Upper lobe of left lung (tissue), 4 donors: ENCODE results near the gene IGF2BP3.

Source experiments
- CTCF ChIP-seq, 6 experiments: fragments of 450-650 bp in 4 of 6; fragments of 200-600 bp in 2 of 6; sonication (generic) in 2 of 6; IDR thresholded peaks; one replicate each; pipeline ENCODE4 v1.5.1; 2016 to 2019; ENCODE audit warnings: antibody characterized with exemption in 6 of 6
- EP300 ChIP-seq, 4 donors: sonication (generic); formaldehyde crosslinking; IDR thresholded peaks; one replicate each; pipeline ENCODE4 v1.5.1; 2017; ENCODE audit warnings: antibody characterized with exemption in 4 of 4, control low read depth in 2 of 4
- POLR2A ChIP-seq, 4 donors: fragments of 450-650 bp; IDR thresholded peaks; one replicate each; pipeline ENCODE4 v1.5.1; 2016 to 2017; ENCODE audit warnings: antibody characterized with exemption in 4 of 4, mild to moderate bottlenecking in 2 of 4
- POLR2AphosphoS5 ChIP-seq, 2 donors: sonication (generic); formaldehyde crosslinking; IDR thresholded peaks; one replicate each; pipeline ENCODE4 v1.5.1; 2017; ENCODE audit warnings: antibody characterized with exemption in 2 of 2

GRCh38 chr7:23308754-23309153 is 161.5 kb downstream of the IGF2BP3 start:
- no peak for TF ChIP-seq CTCF (IDR thresholded peaks at IDR 0.05)
- no peak for TF ChIP-seq POLR2A (IDR thresholded peaks at IDR 0.05)
- TF ChIP-seq POLR2AphosphoS5 (IDR thresholded peaks at IDR 0.05), result no peak
- TF ChIP-seq EP300 (IDR thresholded peaks at IDR 0.05), result no peak
